SK-N-MC (cell line): ENCODE data around the gene IST1.

Experiments
- EZH2 ChIP-seq: fragments of 200-600 bp; sonication (generic); IDR thresholded peaks from one replicate; pipeline ENCODE4 v1.6.1; 2017; ENCODE audit warnings: antibody characterized with exemption
- FOXP2 ChIP-seq: optimal IDR thresholded peaks from 2 replicates; pipeline ENCODE3; 2011; ENCODE audit warnings: mild to moderate bottlenecking, moderate library complexity; ENCODE audit not compliant: insufficient read depth; ENCODE audit errors: extremely low read length, control extremely low read depth
- POLR2AphosphoS5 ChIP-seq: IDR thresholded peaks from 2 replicates; pipeline ENCODE4 v1.6.1; 2012; ENCODE audit warnings: mild to moderate bottlenecking, low read depth, low read length, borderline replicate concordance

DNA sequence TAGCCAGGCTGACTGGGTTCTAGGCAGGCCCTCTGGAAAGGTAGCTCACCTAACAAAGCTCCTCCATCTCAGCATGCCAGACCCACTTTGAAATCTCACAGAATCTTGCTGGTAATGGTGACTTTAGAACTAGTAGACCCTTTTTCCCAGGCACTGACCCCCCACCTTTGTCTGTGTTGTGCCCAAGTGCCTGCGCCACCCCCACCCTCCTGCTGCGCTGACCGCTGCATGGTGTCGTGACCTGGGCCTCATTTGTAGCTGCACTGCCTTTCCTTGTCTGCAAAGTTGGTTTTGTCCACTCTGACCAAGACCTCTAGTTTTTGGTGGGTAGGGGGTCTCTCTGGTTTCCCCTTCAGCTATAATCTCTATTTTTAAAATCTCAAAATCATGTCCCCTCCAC lies 42.8 kb upstream of the IST1 start:
- TF ChIP-seq EZH2, result no peak
- TF ChIP-seq POLR2AphosphoS5, result no peak
- TF ChIP-seq FOXP2, result no peak
